HG03439 (cell line): ENCODE results near the gene PCOLCE2.

ENCODE experiments used
- ATAC-seq: cut with Tn5 transposase; IDR thresholded peaks from one replicate; pipeline ENCODE4 v1.9.1; 2021; ENCODE audit warnings: mild to moderate bottlenecking, moderate library complexity; ENCODE audit not compliant: unreplicated experiment

Gene PCOLCE2

GRCh38 chr3:142866841-142867631 is 21.8 kb downstream of the PCOLCE2 start:
- no peak for ATAC-seq

- no peak for ATAC-seq
Measured at GRCh38 chr3:142863930-142864920, 24.7 kb downstream of the PCOLCE2 start.

GRCh38 chr3:142863010-142863817 is 25.7 kb downstream of the PCOLCE2 start:
- ATAC-seq, result no peak

- no peak for ATAC-seq
Measured at GRCh38 chr3:142861926-142862325, 27.0 kb downstream of the PCOLCE2 start.

DNA sequence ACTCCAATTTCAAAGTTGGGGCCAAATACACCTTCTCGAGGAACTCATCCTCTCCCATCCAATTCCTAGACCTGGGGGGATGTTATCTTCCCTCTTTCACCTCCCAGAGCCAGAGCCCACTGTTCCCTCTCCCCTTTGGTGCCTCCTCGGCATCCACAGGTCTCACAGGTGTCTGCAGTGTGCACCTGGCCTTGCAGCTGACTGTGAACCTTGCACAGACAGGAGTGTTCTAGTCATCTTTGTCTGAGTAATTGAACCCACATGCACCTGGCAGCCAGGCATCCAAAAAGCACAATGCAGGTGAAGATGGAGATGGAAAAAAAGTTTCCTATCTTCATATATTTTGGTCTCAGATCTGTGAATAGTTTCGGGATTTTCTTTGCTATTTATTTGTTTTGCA is 30.8 kb downstream of the PCOLCE2 start:
- ATAC-seq, result no peak

GRCh38 chr3:142857056-142857455 is 31.8 kb downstream of the PCOLCE2 start:
- no peak for ATAC-seq

- no peak for ATAC-seq
Measured at GRCh38 chr3:142853270-142854168, 35.4 kb downstream of the PCOLCE2 start.

DNA sequence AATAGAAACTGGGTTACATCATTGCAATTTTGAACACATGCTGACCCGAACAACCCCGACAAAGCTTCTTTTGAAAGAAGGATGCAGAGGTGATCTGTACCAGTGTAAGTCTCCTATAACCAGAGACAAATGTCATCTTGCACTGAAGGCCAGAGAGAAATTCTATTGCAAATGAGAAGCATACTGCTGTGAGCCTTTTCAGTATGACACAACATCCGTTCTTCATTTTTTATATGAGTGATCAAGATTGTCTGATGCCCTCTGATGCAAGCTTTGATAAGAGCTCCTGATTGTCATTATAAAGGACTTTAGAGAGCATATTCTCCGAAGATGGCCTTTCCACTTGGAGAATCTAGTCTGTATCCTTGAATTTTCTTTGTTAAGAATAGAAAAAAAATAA is 36.9 kb downstream of the PCOLCE2 start:
- ATAC-seq, result no peak

DNA sequence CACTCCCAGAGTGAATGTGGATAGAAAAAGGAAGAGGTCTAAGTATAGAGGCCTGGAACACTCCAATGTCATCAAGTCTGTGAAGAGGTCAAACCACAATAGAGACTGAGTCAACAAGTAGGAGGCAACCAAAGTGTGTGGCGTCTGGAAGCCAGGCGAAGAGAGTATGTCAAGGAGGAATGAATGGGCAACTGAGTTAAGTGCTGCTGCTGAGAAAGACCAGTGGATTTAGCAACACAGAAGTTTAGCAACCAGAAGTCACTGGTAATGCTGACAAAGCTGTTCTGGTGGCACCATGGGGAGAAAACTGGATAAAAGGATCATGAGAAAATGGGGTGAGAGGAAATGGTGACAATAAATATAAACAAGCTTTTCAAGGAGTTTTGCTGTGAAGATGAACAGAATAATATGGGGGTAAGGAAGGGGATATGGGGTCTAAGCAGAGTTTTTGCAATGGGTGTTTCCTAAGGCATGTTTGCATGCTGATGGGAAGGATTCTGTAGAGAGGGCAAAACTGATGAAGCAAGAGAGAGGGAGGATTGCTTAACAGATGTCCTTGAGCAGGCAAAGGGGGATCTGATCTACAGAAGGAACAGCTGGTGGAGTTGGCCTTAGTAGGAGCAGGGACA is 38.4 kb downstream of the PCOLCE2 start:
- ATAC-seq, result no peak

DNA sequence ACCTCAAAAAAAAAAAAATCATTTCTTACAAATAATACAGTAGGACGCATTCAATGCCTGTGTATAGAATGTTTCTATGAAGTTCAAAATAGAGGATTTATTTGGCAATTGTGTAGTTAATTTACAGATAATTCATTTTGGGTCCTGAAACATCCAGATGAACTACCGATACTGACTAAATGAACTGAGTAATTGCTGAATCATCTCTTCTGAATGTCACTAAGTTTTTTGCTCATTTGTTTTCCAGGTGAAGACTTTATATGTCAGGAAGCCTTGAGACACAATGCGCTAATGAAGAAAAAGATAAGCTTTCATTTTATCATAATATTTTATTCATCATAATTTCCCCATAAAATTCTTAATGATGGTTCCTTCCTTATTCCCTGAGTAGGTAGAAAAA is 39.7 kb downstream of the PCOLCE2 start:
- no peak for ATAC-seq

DNA sequence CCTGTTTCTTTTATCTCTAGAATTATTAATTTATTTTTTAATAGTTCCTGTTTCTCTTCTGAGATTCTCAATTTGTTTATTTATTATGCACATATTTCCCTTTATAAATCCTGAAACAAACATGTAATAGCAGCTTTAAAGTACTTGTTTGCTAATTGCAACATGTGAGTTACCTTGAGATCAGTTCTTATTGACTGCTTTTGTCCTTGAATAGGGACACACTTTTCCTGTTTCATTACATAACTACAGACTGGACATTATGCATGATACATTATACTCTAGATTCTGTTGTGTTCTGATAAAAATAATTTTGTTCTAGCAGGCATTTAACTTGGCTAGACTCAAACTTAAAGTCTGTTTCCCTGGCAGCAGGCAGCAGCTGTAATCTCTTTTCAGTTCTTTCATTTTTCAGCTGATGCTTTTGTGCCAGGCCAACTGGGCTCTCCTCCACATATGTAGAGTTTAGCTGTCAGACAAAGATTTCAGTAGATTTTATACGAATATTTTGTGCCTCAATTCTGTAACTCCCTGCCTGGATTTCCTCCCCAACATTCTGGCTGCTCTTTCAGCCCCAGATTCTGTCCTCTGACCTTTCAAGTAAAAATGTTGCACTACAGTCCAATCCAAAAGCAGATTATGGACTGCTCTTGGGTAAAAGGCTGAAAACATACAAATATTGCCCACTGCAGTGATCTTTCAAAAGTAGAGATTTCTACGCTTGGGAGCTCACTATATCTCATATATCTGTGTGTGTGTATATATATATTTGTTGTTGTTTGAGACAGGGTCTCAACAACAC is 41.9 kb downstream of the PCOLCE2 start:
- no peak for ATAC-seq

DNA sequence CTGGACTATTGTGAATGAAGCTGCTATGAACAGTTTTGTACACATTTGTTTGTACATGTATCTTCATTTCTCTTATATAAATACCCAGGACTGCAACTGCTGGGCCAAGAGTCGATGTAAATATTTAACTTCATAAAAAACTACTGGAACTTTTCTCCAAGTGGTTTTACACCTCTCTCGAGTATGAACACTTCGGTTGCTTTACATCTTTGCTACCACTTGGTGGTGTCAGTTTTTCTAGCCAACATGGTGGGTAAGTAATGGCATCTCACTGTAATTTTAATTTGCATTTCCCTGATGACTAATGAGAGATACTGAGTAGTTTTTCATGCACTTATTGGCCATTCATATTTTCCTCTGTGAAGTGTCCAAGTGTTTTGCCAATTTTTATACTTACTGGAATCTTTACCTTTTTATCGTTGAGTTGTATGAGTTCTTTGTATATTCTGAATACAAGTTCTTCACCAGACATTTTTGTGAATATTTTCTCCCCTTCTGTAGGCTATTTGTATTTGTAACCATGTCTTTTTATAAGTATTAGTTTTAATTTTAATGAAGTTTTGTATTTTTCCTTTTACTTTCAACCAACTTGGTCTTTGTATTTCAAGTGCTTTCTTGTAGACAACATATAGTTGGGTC is 44.4 kb downstream of the PCOLCE2 start:
- no peak for ATAC-seq

DNA sequence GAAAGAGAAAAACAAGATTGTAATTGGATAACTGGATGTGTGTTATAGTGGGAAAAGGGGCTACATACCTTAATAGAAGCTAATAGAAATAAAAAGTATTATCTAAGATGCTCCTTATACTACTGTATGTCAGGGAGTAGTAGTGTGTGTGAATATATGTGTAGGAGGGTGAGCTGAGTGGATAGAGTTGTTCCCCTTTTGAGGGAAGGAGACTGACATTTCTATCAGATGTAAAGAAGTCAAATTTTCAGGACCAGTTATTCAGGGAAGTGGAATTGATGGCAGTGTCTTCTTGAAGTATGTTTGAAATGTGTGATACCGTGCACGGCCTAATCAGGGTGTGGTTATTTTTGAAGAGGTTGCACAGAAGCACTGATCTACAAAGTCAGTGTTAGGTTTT is 49.1 kb downstream of the PCOLCE2 start:
- ATAC-seq, result no peak

DNA sequence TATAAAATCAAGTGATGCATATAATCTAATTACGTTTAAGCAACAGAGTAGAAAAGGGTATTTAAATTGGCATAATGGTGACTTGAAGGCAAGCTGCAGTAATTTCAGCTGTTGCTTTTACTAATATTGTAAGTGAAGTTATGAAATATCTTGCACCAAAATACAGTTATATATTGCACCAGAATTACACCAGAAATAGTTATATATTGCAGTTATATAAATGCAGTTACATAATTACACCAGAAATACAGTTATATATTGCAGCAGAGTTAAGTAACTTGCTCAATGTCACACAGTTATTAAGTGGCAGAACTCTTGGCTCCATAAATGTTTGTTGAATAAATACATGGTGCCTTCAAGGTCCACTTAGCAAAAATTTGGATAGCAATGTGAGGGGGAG is 51.4 kb downstream of the PCOLCE2 start:
- ATAC-seq, result no peak

DNA sequence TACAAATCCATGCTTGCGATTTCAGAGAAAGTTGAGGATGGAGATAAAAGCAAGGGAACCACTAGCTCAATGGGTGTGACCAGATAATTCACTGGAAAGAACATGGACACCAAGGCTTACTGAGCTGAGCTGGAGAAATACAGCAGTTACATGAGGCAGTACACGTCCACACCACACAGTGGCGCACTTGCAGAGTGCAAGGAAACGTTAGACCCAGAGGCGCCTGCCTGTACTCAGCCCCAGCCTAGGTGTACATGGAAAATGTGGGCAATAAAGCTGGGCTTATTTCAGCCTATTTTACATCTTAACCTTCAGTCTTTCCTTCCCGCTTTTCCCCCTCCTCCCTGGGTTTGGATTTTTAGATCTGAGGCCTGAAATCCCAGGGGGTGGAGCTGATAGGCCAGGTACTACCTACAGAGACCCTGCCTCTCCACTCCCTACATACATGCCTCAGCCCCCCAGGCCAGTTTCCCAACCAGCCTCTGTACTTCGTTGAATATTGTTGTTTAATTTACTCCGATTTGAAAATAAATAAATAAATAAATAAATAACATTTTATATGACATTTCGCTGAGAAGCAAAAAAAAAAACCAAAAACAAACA is 60.1 kb downstream of the PCOLCE2 start:
- peak; percentile 96 for ATAC-seq

- ATAC-seq, result no peak
Measured at GRCh38 chr3:142819179-142819578, 69.7 kb downstream of the PCOLCE2 start.

DNA sequence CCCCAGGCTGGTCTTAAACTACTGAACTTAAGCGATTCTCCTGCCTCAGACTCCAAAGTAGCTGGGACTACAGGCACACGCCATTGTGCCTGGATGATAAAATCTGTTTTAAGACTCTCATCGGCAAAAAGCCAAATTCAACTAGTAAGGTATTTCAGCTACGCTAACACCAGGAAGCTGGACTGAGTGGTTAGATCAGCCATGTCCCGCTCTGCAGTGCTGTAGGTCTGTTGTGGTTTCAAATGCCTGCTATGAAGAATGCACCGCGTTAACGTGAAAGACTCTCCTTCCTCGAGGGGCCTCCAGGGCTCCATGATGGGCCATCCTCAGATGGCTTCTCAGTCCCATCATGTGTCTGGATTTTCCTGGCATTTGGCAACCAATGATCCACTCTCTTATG is 70.2 kb downstream of the PCOLCE2 start:
- no peak for ATAC-seq

- ATAC-seq, result no peak
Measured at GRCh38 chr3:142817897-142818296, 71.0 kb downstream of the PCOLCE2 start.
